Chondrocyte (in vitro differentiated cells): ENCODE measurements around the gene HPCAL1. TPM values are rescaled to one million over a fixed set of nuclear protein-coding genes. Genes with fewer than 3 reads are reported as not detected.

Experiments used
- DNase-seq: peaks from one replicate; pipeline ENCODE4 v3.0.0; 2021; ENCODE audit warnings: mixed read lengths, low spot score
- H3K27ac Mint-ChIP-seq: one replicate; pipeline ENCODE4 v1.8.0; 2021; ENCODE audit warnings: mild to moderate bottlenecking, moderate library complexity, mixed read lengths; ENCODE audit not compliant: unreplicated experiment
- H3K27me3 Mint-ChIP-seq: 2 replicates; pipeline ENCODE4 v1.8.0; 2021; ENCODE audit warnings: low read depth, mixed read lengths
- H3K36me3 Mint-ChIP-seq: 2 replicates; pipeline ENCODE4 v1.8.0; 2021; ENCODE audit warnings: low read depth, mixed read lengths
- H3K4me1 Mint-ChIP-seq: 2 replicates; pipeline ENCODE4 v1.8.0; 2021; ENCODE audit warnings: low read depth, mild to moderate bottlenecking, mixed read lengths
- H3K4me3 Mint-ChIP-seq: one replicate; pipeline ENCODE4 v1.8.0; 2021; ENCODE audit warnings: mild to moderate bottlenecking, moderate library complexity, mixed read lengths; ENCODE audit not compliant: unreplicated experiment
- H3K9me3 Mint-ChIP-seq: 2 replicates; pipeline ENCODE4 v1.8.0; 2021; ENCODE audit warnings: low read depth, mixed read lengths
- total RNA-seq: library from RNA; stranded (reverse); gene quantifications from 3 replicates; pipeline ENCODE4 v1.2.1, GENCODE V29; 2021
- TF ChIP-seq, protein P1 (sequence below): fragments of 200-600 bp; sonication (generic); IDR thresholded peaks from 2 replicates; pipeline ENCODE4 v1.5.0; 2021; ENCODE audit warnings: antibody characterized with exemption, mild to moderate bottlenecking, moderate library complexity

The HPCAL1 gene
- total RNA-seq, 1 donor from 2014 or later = 19.3 TPM

DNA sequence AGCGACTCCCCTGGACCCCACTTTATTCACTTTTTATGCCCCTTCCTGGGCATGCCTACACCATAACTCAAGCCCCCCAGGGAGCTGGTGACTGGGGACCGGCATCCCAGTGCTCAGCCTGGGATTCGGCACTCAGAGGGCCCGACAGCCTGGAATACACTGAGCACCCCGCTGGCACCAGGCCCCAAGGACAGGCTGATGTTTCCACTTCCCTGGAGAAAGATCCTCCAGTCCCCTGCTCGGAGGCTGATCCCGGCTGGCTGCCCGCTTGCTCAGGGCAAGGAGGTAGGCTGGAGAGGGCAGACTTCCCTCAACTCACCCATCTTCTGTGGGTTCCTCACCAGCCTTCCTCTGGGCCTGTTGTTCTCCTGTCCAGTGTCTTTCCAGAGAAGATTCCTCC lies 108.9 kb downstream of the HPCAL1 start:
- H3K9me3 Mint-ChIP-seq = no peaks in the 10 kb centered on the region
- peaks cover 32% of the 10 kb centered on the region for H3K4me1 Mint-ChIP-seq
- no peak overlapping the region for H3K27ac Mint-ChIP-seq
- TF ChIP-seq, protein P1, sequence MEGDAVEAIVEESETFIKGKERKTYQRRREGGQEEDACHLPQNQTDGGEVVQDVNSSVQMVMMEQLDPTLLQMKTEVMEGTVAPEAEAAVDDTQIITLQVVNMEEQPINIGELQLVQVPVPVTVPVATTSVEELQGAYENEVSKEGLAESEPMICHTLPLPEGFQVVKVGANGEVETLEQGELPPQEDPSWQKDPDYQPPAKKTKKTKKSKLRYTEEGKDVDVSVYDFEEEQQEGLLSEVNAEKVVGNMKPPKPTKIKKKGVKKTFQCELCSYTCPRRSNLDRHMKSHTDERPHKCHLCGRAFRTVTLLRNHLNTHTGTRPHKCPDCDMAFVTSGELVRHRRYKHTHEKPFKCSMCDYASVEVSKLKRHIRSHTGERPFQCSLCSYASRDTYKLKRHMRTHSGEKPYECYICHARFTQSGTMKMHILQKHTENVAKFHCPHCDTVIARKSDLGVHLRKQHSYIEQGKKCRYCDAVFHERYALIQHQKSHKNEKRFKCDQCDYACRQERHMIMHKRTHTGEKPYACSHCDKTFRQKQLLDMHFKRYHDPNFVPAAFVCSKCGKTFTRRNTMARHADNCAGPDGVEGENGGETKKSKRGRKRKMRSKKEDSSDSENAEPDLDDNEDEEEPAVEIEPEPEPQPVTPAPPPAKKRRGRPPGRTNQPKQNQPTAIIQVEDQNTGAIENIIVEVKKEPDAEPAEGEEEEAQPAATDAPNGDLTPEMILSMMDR = no peak
- no peaks in the 10 kb centered on the region for H3K27me3 Mint-ChIP-seq
- H3K36me3 Mint-ChIP-seq = peaks cover 2% of the 10 kb centered on the region
- no peak overlapping the region for H3K4me3 Mint-ChIP-seq
- DNase-seq = no peak

DNA sequence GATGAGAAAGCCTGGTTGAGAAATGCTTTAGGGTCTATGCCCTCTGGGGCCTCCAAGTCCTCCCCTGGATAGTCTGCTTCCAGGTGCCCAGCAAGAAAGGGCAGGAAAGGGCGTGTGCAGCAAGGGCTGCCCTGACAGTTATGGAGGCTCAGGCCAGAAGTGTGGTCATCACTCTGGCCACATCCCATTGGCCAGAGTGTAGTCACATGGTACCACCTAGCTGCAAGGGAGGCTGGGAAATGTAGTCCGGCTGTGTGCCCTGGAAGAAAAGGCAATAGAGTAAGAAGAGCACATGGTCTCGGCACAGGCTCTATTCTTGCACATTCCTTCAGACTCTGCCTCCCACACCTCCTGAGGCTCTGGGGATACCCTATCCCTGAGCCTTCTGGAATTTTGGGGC lies 109.7 kb downstream of the HPCAL1 start:
- Mint-ChIP-seq H3K4me1 (peaks cover 24% of the 10 kb centered on the region), H3K27me3 (no peaks in the 10 kb centered on the region), H3K36me3 (peaks cover 2% of the 10 kb centered on the region), H3K27ac (no peak overlapping the region), H3K9me3 (no peaks in the 10 kb centered on the region), H3K4me3 (no peak overlapping the region)
- no peak for DNase-seq
- TF ChIP-seq, protein P1 = no peak

- no peaks in the 10 kb centered on the region for H3K27me3 Mint-ChIP-seq
- TF ChIP-seq, protein P1 = no peak
- H3K36me3 Mint-ChIP-seq = peaks cover 2% of the 10 kb centered on the region
- DNase-seq = no peak
- H3K9me3 Mint-ChIP-seq = no peaks in the 10 kb centered on the region
- H3K4me1 Mint-ChIP-seq = peaks cover 12% of the 10 kb centered on the region
- H3K27ac Mint-ChIP-seq = no peak overlapping the region
- H3K4me3 Mint-ChIP-seq = no peak overlapping the region
Observed at GRCh38 chr2:10413503-10413902, 110.8 kb downstream of the HPCAL1 start.

DNA sequence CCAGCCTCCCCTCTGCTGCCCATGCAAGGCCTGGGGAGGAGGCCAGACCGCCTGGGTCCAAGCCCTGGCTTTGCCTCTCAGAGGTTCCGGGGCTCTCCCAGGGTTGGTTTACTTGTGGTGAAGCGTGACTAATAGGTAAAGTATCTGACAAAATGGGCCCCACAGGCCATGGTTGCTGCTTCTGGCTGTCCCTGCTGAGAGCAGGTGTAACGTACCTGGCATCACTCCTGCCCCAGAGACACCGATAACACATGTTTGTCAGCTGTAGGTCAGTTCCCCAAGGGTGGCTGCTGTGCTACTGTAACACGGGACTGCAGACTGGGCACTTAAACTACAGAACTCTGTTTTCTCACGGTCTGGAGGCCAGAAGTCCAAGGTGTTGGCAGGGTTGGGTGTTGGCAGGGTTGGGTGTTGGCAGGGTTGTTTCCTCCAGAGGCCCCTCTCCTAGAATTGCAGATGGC lies 111.3 kb downstream of the HPCAL1 start:
- no peak for DNase-seq
- Mint-ChIP-seq H3K4me1 (peaks cover 7% of the 10 kb centered on the region), H3K27ac (no peak overlapping the region), H3K4me3 (no peak overlapping the region), H3K9me3 (no peaks in the 10 kb centered on the region), H3K36me3 (peaks cover 2% of the 10 kb centered on the region), H3K27me3 (no peaks in the 10 kb centered on the region)
- TF ChIP-seq, protein P1 = no peak

DNA sequence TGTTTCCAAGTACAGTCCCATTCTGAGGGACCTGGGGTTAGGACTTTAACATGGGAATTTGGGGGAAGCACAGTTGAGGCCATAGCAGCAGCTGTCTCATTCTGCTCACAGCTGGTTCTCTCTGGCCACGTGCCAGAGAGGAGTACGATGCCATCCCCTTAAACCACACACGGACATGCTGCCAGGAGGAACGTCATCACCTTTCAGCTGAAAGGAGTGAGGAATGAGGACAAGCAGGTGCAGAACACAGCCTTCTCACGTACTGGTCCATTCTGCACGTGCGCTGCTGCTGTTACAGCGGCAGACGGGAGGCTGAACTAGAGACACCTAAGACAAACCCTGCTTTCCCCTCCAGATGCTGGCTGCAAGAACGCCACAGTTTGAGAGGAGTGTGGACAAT lies 111.9 kb downstream of the HPCAL1 start:
- Mint-ChIP-seq H3K36me3 (peaks cover 2% of the 10 kb centered on the region), H3K27ac (no peak overlapping the region), H3K4me1 (peaks cover 4% of the 10 kb centered on the region), H3K9me3 (no peaks in the 10 kb centered on the region), H3K4me3 (no peak overlapping the region), H3K27me3 (no peaks in the 10 kb centered on the region)
- TF ChIP-seq, protein P1 = no peak
- no peak for DNase-seq
